Stimulated activated naive B cell treated with anti-CD40 and anti-IgM and Interleukin-4, amounts not matched to agents 10 μg/mL and 1 μg/mL and 100 μg/mL, for 72 hours (primary cell): Measurements from ENCODE around the gene GRIA2.

Source experiments
- ATAC-seq, 2 donors: fragments of 150-1000 bp; cut with Tn5 transposase; replicated peaks; 2 replicates each; pipeline ENCODE4 v1.10.0; 2021; ENCODE audit warnings: moderate library complexity in 1 of 2
- DNase-seq: peaks from one replicate; pipeline ENCODE4 v3.0.0; 2021
- H3K27ac Mint-ChIP-seq: one replicate; pipeline ENCODE4 v1.8.0; 2022; ENCODE audit warnings: mild to moderate bottlenecking, mixed read lengths
- H3K27me3 Mint-ChIP-seq, 2 donors: one replicate each; pipeline ENCODE4 v1.8.0; 2022; ENCODE audit warnings: mixed read lengths in 2 of 2
- H3K36me3 Mint-ChIP-seq, 2 donors: one replicate each; pipeline ENCODE4 v1.8.0; 2022; ENCODE audit warnings: mixed read lengths in 2 of 2, mild to moderate bottlenecking in 1 of 2
- H3K4me1 Mint-ChIP-seq, 2 donors: one replicate each; pipeline ENCODE4 v1.8.0; 2022; ENCODE audit warnings: mixed read lengths in 2 of 2, mild to moderate bottlenecking in 1 of 2
- H3K4me3 Mint-ChIP-seq, 2 donors: one replicate each; pipeline ENCODE4 v1.8.0; 2022; ENCODE audit warnings: mild to moderate bottlenecking in 2 of 2, mixed read lengths in 2 of 2, moderate library complexity in 1 of 2
- H3K9me3 Mint-ChIP-seq, 2 donors: one replicate each; pipeline ENCODE4 v1.8.0; 2022; ENCODE audit warnings: mixed read lengths in 2 of 2, mild to moderate bottlenecking in 1 of 2

GRIA2 gene

DNA sequence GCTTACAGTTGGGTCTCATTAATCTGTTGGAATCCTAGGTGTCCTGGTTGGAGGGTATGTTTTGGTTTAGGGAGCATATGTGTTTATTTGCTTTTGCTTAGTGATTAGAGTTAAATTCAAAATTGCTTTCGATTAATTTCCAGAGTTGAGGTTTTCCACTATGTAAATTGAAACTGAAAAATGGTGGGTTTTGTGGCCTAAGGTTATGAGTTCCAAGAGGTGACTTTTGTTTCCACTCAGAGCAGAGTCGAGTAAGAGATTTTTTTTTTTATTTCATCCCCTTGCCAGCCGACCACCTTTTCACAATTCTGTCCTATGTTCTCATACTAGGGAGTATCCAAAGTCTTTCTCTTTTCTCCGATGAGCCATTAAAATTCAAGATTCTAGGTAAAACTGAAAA, 66.9 kb downstream of the GRIA2 start:
- no peaks in the 10 kb centered on the region for H3K9me3 Mint-ChIP-seq
- no peaks in the 10 kb centered on the region for H3K36me3 Mint-ChIP-seq
- no peak overlapping the region for H3K4me3 Mint-ChIP-seq
- no peaks in the 10 kb centered on the region for H3K27me3 Mint-ChIP-seq
- DNase-seq (no peak), ATAC-seq (no peak)
- no peak overlapping the region for H3K27ac Mint-ChIP-seq
- H3K4me1 Mint-ChIP-seq = no peaks in the 10 kb centered on the region

- Mint-ChIP-seq H3K36me3 (no peaks in the 10 kb centered on the region), H3K4me3 (no peak overlapping the region), H3K4me1 (no peaks in the 10 kb centered on the region), H3K27me3 (no peaks in the 10 kb centered on the region), H3K9me3 (no peaks in the 10 kb centered on the region), H3K27ac (no peak overlapping the region)
- ATAC-seq (no peak), DNase-seq (no peak)
Measured at GRCh38 chr4:157290622-157291021, 70.1 kb downstream of the GRIA2 start.

DNA sequence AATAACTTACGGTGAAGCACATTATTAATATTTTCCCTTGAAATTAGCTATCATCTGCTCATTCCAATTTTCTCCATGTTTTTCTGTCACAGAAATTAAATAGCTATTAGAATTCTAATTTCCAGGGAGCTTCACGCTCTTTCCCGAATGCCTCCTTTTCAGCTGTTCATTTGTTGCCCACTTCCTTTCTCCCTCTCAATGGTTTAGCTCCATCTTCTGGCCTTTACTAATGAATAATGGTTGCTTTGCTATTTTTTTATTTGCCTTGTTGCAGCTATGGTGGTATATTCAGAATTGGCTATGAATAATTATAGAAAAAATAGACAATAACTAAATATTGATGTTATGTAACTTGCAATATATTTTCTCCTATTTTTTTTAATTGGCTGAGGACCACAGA, 70.5 kb downstream of the GRIA2 start:
- no peaks in the 10 kb centered on the region for H3K36me3 Mint-ChIP-seq
- no peaks in the 10 kb centered on the region for H3K4me1 Mint-ChIP-seq
- H3K27ac Mint-ChIP-seq = no peak overlapping the region
- ATAC-seq (no peak), DNase-seq (no peak)
- H3K27me3 Mint-ChIP-seq = no peaks in the 10 kb centered on the region
- H3K9me3 Mint-ChIP-seq = no peaks in the 10 kb centered on the region
- no peak overlapping the region for H3K4me3 Mint-ChIP-seq

- ATAC-seq = no peak
Measured at GRCh38 chr4:157293673-157294072, 73.1 kb downstream of the GRIA2 start.

DNA sequence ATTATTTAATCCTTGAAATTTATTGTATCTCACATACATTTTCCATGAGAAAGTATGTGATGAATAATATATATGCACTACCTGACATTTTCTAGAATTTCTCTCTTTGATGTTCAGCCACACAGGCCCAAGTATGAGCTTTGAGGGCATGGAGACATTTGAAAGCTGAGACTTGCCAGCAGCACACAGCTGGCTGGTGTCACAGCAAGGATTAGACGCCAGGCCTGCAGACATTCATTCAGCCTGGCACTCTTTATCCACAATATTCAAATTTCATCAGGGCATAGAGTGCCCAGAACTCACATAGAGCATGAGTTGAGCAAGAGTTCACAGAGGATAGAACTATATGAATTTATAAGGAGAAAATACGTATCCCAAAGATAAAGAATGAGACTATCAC, 74.0 kb downstream of the GRIA2 start:
- H3K4me1 Mint-ChIP-seq = no peaks in the 10 kb centered on the region
- DNase-seq (no peak), ATAC-seq (no peak)
- H3K27ac Mint-ChIP-seq = no peak overlapping the region
- H3K36me3 Mint-ChIP-seq = no peaks in the 10 kb centered on the region
- no peak overlapping the region for H3K4me3 Mint-ChIP-seq
- no peaks in the 10 kb centered on the region for H3K9me3 Mint-ChIP-seq
- no peaks in the 10 kb centered on the region for H3K27me3 Mint-ChIP-seq

More at GRCh38 chr4:157293673-157294072, 73.1 kb downstream of the GRIA2 start:
- DNase-seq = no peak
- Mint-ChIP-seq H3K36me3 (no peaks in the 10 kb centered on the region), H3K27ac (no peak overlapping the region), H3K9me3 (no peaks in the 10 kb centered on the region), H3K27me3 (no peaks in the 10 kb centered on the region), H3K4me1 (no peaks in the 10 kb centered on the region), H3K4me3 (no peak overlapping the region)

- ATAC-seq = no peak
- no peak for DNase-seq
- H3K9me3 Mint-ChIP-seq = no peaks in the 10 kb centered on the region
- no peak overlapping the region for H3K4me3 Mint-ChIP-seq
- H3K27ac Mint-ChIP-seq = no peak overlapping the region
- no peaks in the 10 kb centered on the region for H3K4me1 Mint-ChIP-seq
- H3K27me3 Mint-ChIP-seq = no peaks in the 10 kb centered on the region
- H3K36me3 Mint-ChIP-seq = no peaks in the 10 kb centered on the region
Measured at GRCh38 chr4:157300701-157301100, 80.2 kb downstream of the GRIA2 start.

GRCh38 chr4:157303471-157303960, 83.0 kb downstream of the GRIA2 start:
- H3K27me3 Mint-ChIP-seq = no peaks in the 10 kb centered on the region
- no peaks in the 10 kb centered on the region for H3K9me3 Mint-ChIP-seq
- no peak overlapping the region for H3K27ac Mint-ChIP-seq
- no peaks in the 10 kb centered on the region for H3K4me1 Mint-ChIP-seq
- no peak overlapping the region for H3K4me3 Mint-ChIP-seq
- ATAC-seq = no peak
- DNase-seq = no peak
- H3K36me3 Mint-ChIP-seq = no peaks in the 10 kb centered on the region

DNA sequence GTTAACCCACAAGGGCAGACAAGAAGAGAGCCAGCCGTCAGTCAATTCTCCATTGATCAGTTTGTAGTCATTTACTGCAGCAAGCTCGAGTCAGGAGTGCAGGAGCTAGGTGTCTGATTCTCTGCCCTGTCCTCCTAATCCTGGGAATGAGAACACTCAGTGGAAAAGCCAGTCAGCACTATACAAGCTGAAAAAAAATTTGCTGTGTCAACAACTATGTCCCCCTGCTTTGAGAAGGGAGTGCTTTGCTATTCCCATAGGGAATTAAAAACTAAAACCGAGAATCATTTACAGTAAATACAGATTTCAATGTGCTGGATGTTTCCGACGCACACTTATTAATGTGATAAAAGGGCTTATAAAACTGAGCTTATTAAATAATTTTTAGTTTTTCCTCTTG, 84.2 kb downstream of the GRIA2 start:
- DNase-seq (no peak), ATAC-seq (no peak)
- Mint-ChIP-seq H3K4me1 (no peaks in the 10 kb centered on the region), H3K4me3 (no peak overlapping the region), H3K27me3 (no peaks in the 10 kb centered on the region), H3K9me3 (no peaks in the 10 kb centered on the region), H3K36me3 (no peaks in the 10 kb centered on the region), H3K27ac (no peak overlapping the region)

- no peak for ATAC-seq
- no peak for DNase-seq
- H3K9me3 Mint-ChIP-seq = peaks cover 0 to 1% of the 10 kb centered on the region in 2 donors
- H3K27me3 Mint-ChIP-seq = no peaks in the 10 kb centered on the region
- H3K4me3 Mint-ChIP-seq = no peak overlapping the region
- H3K27ac Mint-ChIP-seq = no peak overlapping the region
- H3K4me1 Mint-ChIP-seq = no peaks in the 10 kb centered on the region
- H3K36me3 Mint-ChIP-seq = no peaks in the 10 kb centered on the region
Measured at GRCh38 chr4:157312702-157313101, 92.2 kb downstream of the GRIA2 start.

DNA sequence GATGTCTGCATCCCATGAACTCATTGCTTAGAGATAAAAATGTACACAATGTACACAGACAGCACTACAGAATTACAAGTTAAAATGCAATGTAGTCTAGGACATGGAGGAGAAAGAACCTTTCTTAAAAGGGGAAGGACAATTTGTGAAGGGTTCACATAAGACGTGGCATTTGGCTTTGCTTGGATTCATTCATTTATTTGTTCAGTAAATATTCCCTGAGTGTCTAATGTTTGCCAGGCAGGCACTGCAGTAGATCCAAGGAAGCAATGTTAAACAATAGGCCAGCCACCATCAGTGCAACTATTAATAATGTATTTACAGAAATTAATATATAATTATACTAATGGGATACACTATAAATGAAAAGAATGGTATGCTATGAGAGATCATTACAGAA, 94.4 kb downstream of the GRIA2 start:
- Mint-ChIP-seq H3K4me1 (no peaks in the 10 kb centered on the region), H3K36me3 (no peaks in the 10 kb centered on the region), H3K4me3 (no peak overlapping the region), H3K27ac (no peak overlapping the region), H3K9me3 (peaks cover 0 to 1% of the 10 kb centered on the region in 2 donors), H3K27me3 (no peaks in the 10 kb centered on the region)
- no peak for DNase-seq
- ATAC-seq = no peak

- Mint-ChIP-seq H3K9me3 (peaks cover 0 to 1% of the 10 kb centered on the region in 2 donors), H3K4me3 (no peak overlapping the region), H3K27ac (no peak overlapping the region), H3K4me1 (no peaks in the 10 kb centered on the region), H3K36me3 (no peaks in the 10 kb centered on the region), H3K27me3 (no peaks in the 10 kb centered on the region)
- DNase-seq = no peak
- ATAC-seq = no peak
Measured at GRCh38 chr4:157315968-157316367, 95.4 kb downstream of the GRIA2 start.

GRCh38 chr4:157320092-157320491, 99.6 kb downstream of the GRIA2 start:
- Mint-ChIP-seq H3K4me1 (no peaks in the 10 kb centered on the region), H3K36me3 (no peaks in the 10 kb centered on the region), H3K27ac (no peak overlapping the region), H3K9me3 (peaks cover 0 to 3% of the 10 kb centered on the region in 2 donors), H3K4me3 (no peak overlapping the region), H3K27me3 (no peaks in the 10 kb centered on the region)
- DNase-seq (no peak), ATAC-seq (no peak)

DNA sequence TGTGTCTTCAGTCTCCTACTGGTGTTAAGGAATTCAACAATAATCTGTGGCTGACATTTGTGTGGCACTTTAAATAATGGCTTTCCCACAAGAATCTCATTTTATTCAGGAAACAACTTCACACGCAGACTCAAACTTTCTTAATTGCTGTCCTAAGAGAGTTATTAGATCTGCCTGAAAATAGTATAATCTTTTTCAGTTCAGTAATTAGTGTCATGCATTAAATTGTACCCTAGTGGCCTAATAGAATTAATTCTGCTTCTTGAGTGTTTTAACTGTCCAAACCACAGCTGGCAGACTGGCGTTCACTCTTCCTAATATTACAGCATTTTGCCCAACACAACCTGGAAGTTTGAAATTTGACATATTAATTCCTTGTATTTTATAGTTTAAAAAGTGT, 107.1 kb downstream of the GRIA2 start:
- Mint-ChIP-seq H3K4me1 (no peaks in the 10 kb centered on the region), H3K27me3 (no peaks in the 10 kb centered on the region), H3K36me3 (no peaks in the 10 kb centered on the region), H3K27ac (no peak overlapping the region), H3K4me3 (no peak overlapping the region), H3K9me3 (peaks cover 0 to 4% of the 10 kb centered on the region in 2 donors)
- ATAC-seq (no peak), DNase-seq (no peak)

GRCh38 chr4:157357887-157358286, 137.4 kb downstream of the GRIA2 start:
- no peaks in the 10 kb centered on the region for H3K27me3 Mint-ChIP-seq
- no peak overlapping the region for H3K4me3 Mint-ChIP-seq
- DNase-seq (no peak), ATAC-seq (no peak)
- H3K27ac Mint-ChIP-seq = no peak overlapping the region
- H3K9me3 Mint-ChIP-seq = no peaks in the 10 kb centered on the region
- H3K4me1 Mint-ChIP-seq = no peaks in the 10 kb centered on the region
- H3K36me3 Mint-ChIP-seq = no peaks in the 10 kb centered on the region

DNA sequence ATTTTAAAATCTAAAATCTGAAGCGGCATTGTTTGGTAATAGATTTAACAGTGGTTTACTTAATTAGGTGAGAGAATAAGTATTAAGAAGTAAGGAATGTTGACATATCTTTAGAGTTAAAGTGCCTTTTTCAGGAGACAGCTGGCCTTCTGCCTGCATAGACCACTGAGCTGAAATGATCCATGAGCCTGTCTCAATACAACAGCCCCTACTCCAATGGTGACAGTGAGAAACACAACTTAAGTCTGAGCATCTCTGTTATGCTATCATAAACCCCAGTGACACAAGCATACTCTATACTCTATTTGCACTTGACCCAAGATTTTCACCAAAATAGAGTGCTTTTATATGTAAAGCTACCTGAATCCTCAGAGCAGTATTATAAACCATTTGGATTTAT, 137.9 kb downstream of the GRIA2 start:
- H3K36me3 Mint-ChIP-seq = no peaks in the 10 kb centered on the region
- H3K27me3 Mint-ChIP-seq = no peaks in the 10 kb centered on the region
- peaks cover 0 to 1% of the 10 kb centered on the region in 2 donors for H3K9me3 Mint-ChIP-seq
- H3K4me1 Mint-ChIP-seq = no peaks in the 10 kb centered on the region
- H3K27ac Mint-ChIP-seq = no peak overlapping the region
- DNase-seq = no peak
- H3K4me3 Mint-ChIP-seq = no peak overlapping the region
- no peak for ATAC-seq

DNA sequence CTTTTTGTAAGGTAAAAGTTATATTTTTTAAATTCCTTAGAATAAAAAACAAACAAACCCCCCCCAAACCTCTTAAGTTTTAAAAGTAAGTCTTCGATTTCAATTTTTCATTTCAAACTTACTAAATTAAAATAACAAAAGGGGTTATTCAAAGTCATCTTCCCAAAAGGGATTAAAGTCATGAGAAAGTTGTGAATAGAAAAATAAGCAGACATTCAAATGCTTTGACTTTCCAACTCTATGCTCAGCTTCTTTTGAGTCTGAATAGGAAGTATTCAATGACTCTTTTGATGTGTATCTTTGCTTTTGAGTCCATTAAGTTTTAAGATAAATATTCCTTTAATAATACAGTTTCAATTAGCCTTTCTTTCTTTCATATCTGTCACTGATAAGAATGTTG, 138.3 kb downstream of the GRIA2 start:
- DNase-seq (no peak), ATAC-seq (no peak)
- Mint-ChIP-seq H3K4me1 (no peaks in the 10 kb centered on the region), H3K36me3 (no peaks in the 10 kb centered on the region), H3K27ac (no peak overlapping the region), H3K27me3 (no peaks in the 10 kb centered on the region), H3K9me3 (peaks cover 0 to 1% of the 10 kb centered on the region in 2 donors), H3K4me3 (no peak overlapping the region)
